Fibroblast of the conjunctiva (primary cell): ENCODE data around the gene SUN5.

Experiments used
- DNase-seq: peaks from one replicate; pipeline ENCODE4 v3.0.0-alpha.2; 2010; ENCODE audit warnings: low read depth

SUN5 gene

GRCh38 chr20:33014336-33015113 lies 10.3 kb upstream of the SUN5 start:
- no peak for DNase-seq

GRCh38 chr20:33013701-33014326 lies 9.6 kb upstream of the SUN5 start:
- no peak for DNase-seq

- no peak for DNase-seq
Observed at GRCh38 chr20:33012327-33013189, 8.3 kb upstream of the SUN5 start.

- no peak for DNase-seq
Observed at GRCh38 chr20:33010674-33011449, 6.6 kb upstream of the SUN5 start.

GRCh38 chr20:33010133-33010504 lies 5.9 kb upstream of the SUN5 start:
- DNase-seq, result no peak

- no peak for DNase-seq
Observed at GRCh38 chr20:33009214-33010132, 5.2 kb upstream of the SUN5 start.

- DNase-seq, result no peak
Observed at GRCh38 chr20:33008336-33009213, 4.3 kb upstream of the SUN5 start.

- no peak for DNase-seq
Observed at GRCh38 chr20:33007376-33008335, 3.4 kb upstream of the SUN5 start, which contains the start of gene BPIFB2. Gene BPIFB2, plus strand, starts transcription at chr20:33007704. Its CDS starts 871 bp downstream, at chr20:33008575.

GRCh38 chr20:33006776-33007375 lies 2.6 kb upstream of the SUN5 start:
- DNase-seq, result no peak

GRCh38 chr20:33005908-33006775 lies 1.9 kb upstream of the SUN5 start:
- no peak for DNase-seq

- no peak for DNase-seq
Observed at GRCh38 chr20:33005132-33005566, 916 bp upstream of the SUN5 start.

GRCh38 chr20:33002087-33002808 lies 2.0 kb downstream of the SUN5 start:
- DNase-seq, result no peak

- no peak for DNase-seq
Observed at GRCh38 chr20:33000802-33001466, 3.3 kb downstream of the SUN5 start.

GRCh38 chr20:32999603-33000250 lies 4.5 kb downstream of the SUN5 start:
- DNase-seq, result no peak

GRCh38 chr20:32997431-32997830 lies 6.8 kb downstream of the SUN5 start:
- DNase-seq, result no peak
